T47D (cell line): Measurements from ENCODE around the gene MCC.

Experiments
- DNase-seq, 2 experiments: peaks; one replicate each; pipeline versions ENCODE4 v3.0.0 to v3.0.0-alpha.2; 2011 to 2012; ENCODE audit warnings: low read depth in 1 of 2, low spot score in 1 of 2
- JUND ChIP-seq: IDR thresholded peaks from 2 replicates; pipeline ENCODE4 v1.6.1; 2012; ENCODE audit warnings: low read depth
- in situ Hi-C: cut with HindIII; loops from 2 replicates; pipeline ENCODE4 v1.10.0; 2016; ENCODE audit warnings: low sequenced_read_pairs, low pct_unique_long_range_greater_than_20kb

MCC gene

GRCh38 chr5:113192541-113192940 lies 295.7 kb downstream of the MCC start:
- DNase-seq: no peak
- in situ Hi-C loops: no loop called here
- no peak for TF ChIP-seq JUND

- TF ChIP-seq JUND: no peak
- no peak for DNase-seq
- in situ Hi-C loops: no loop called here
These were observed 297.9 kb downstream of the MCC start for GRCh38 chr5:113190347-113190746.

GRCh38 chr5:113189291-113189690 lies 299.0 kb downstream of the MCC start:
- no peak for DNase-seq
- in situ Hi-C loops: no loop called here
- TF ChIP-seq JUND: no peak

GRCh38 chr5:113188436-113188835 lies 299.8 kb downstream of the MCC start:
- no peak for DNase-seq
- in situ Hi-C loops: no loop called here
- no peak for TF ChIP-seq JUND

- DNase-seq: no peak
- TF ChIP-seq JUND: no peak
- in situ Hi-C loops: no loop called here
These were observed 300.3 kb downstream of the MCC start for GRCh38 chr5:113187906-113188305.

- no peak for TF ChIP-seq JUND
- in situ Hi-C loops: no loop called here
- no peak for DNase-seq
These were observed 302.2 kb downstream of the MCC start for GRCh38 chr5:113186061-113186460.

- no peak for TF ChIP-seq JUND
- in situ Hi-C loops: no loop called here
- DNase-seq: no peak
These were observed 304.6 kb downstream of the MCC start for GRCh38 chr5:113183694-113184093.

- TF ChIP-seq JUND: no peak
- no peak for DNase-seq
- in situ Hi-C loops: no loop called here
These were observed 305.5 kb downstream of the MCC start for GRCh38 chr5:113182658-113183344.

- no peak for TF ChIP-seq JUND
- in situ Hi-C loops: no loop called here
- DNase-seq: no peak
These were observed 306.3 kb downstream of the MCC start for GRCh38 chr5:113181853-113182490.

- in situ Hi-C loops: no loop called here
- no peak for DNase-seq
- no peak for TF ChIP-seq JUND
These were observed 306.8 kb downstream of the MCC start for GRCh38 chr5:113181409-113181808.

GRCh38 chr5:113179156-113179555 lies 309.1 kb downstream of the MCC start:
- TF ChIP-seq JUND: no peak
- DNase-seq: no peak

GRCh38 chr5:113178073-113178779 lies 310.0 kb downstream of the MCC start:
- DNase-seq: no peak
- no peak for TF ChIP-seq JUND
- in situ Hi-C loops: no loop called here

More at GRCh38 chr5:113179156-113179555, 309.1 kb downstream of the MCC start:
- in situ Hi-C loops: no loop called here

GRCh38 chr5:113177225-113177624 lies 311.0 kb downstream of the MCC start:
- DNase-seq: no peak
- in situ Hi-C loops: no loop called here
- TF ChIP-seq JUND: no peak
